SH-SY5Y (cell line): ENCODE results near the gene ASB2.

Source experiments
- GATA2 ChIP-seq: IDR thresholded peaks from 2 replicates; pipeline ENCODE4 v1.6.1; 2011; ENCODE audit warnings: mild to moderate bottlenecking, low read depth, low read length
- GATA3 ChIP-seq: IDR thresholded peaks from 2 replicates; pipeline ENCODE4 v1.6.1; 2011; ENCODE audit warnings: low read depth, mild to moderate bottlenecking, low read length, moderate library complexity

ASB2 gene

DNA sequence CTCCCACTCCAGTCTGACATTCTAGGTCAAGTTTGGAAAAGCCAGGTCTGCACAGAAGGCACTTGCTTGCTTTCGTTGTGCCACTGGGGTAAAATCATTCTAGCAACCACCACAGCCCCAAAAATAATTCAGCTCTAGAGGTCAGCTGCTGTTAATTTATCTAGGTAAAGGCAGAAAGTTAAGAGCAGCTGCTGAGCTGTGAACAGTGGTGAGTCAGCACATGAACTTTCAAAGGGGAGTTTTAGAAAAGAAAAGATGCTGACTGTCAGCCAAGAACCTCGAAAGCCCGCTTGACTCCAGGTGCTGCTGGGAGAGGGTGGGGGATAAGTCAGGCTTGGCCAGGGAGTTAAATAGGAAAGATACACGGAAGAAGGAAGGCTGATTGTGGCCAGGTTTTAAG is 33.4 kb upstream of the ASB2 start:
- no peak for TF ChIP-seq GATA2
- no peak for TF ChIP-seq GATA3

DNA sequence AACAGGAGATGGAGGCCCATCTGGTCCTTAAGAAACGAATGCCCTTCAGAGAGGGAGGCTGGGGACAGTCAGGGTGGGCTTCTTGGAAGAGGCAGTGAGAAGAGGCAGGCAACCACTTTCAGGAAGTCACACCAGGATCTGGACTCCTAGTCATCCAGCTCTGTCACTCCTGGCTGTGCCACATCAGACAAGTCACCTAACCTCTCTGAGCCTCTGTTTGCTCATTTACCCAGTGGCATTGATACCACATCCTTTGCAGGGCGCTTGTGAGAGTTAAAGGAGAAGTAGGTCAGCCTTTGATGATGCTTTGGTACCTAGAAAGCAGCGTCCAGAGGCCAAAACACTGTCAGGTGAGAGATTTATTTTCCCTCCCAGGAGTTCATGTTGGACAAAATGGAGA is 31.9 kb upstream of the ASB2 start:
- TF ChIP-seq GATA3: no peak
- no peak for TF ChIP-seq GATA2

DNA sequence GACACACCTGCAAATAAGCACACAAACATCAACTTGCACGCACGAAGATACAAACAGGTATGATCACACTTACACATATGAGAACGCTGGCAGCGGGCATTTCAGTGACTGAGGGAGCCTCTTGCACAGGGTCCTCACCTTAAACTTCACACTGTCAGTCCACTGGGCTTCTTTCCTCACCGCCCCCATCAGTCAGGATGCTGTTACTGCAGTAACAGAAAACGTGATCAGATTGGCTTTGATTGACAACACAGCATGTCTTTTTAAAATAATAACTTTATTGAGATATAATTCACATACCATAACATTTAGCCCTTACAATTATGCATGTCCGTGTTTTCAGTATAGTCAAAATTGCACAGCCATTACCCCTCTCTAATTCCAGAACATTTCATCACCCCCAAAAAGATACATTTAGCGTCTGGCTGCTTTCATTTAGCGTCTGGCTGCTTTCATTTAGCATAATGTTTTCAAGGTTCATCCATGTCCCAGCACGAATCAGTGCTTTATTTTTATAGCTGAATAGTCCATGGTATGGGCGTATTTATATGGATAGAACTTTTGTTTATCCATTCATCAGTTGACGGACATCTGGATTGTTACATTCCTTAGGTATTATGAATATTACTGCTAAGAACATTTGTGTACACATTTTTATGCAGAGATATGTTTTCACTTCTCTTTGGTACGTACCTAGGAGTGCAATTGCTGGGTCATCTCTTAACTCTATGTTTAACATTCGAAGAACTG is 29.1 kb upstream of the ASB2 start:
- TF ChIP-seq GATA3 (no peak), GATA2 (no peak)

DNA sequence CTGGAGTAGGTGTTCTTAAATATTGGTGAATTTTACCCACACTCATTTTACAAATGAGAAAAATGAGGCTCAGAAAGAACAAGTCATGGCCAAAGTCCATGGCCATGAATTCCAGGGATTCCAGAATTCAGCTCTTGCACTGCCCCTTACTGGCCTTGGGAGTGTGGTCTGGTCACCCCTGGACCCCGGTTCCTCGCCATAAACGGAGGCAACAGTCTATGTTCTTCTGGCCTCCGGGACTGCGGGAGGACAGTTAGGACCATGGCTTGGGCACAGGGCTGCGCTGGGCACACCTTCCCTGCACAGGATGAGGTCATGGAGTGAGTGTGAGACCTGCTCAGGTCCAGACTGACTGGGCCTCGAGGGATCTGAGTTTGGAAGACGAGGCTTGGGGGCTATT is 27.6 kb upstream of the ASB2 start:
- TF ChIP-seq GATA3 (no peak), GATA2 (no peak)

DNA sequence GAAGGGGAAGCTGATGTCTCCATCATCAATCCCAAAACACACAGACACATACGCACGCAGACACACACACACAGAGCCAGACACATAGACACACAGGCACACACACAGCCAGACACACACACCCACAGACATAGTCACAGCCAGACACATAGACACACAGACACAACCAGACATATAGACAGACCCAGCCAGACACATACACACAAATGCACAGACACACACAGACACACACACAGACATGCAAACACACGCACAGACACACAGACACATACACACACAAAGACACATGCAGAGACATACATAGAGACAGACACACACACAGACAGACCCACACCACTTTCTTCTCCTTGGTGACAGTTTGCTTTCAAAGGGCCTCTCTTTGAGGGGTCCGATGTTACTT is 27.0 kb upstream of the ASB2 start:
- TF ChIP-seq GATA2 (no peak), GATA3 (no peak)

DNA sequence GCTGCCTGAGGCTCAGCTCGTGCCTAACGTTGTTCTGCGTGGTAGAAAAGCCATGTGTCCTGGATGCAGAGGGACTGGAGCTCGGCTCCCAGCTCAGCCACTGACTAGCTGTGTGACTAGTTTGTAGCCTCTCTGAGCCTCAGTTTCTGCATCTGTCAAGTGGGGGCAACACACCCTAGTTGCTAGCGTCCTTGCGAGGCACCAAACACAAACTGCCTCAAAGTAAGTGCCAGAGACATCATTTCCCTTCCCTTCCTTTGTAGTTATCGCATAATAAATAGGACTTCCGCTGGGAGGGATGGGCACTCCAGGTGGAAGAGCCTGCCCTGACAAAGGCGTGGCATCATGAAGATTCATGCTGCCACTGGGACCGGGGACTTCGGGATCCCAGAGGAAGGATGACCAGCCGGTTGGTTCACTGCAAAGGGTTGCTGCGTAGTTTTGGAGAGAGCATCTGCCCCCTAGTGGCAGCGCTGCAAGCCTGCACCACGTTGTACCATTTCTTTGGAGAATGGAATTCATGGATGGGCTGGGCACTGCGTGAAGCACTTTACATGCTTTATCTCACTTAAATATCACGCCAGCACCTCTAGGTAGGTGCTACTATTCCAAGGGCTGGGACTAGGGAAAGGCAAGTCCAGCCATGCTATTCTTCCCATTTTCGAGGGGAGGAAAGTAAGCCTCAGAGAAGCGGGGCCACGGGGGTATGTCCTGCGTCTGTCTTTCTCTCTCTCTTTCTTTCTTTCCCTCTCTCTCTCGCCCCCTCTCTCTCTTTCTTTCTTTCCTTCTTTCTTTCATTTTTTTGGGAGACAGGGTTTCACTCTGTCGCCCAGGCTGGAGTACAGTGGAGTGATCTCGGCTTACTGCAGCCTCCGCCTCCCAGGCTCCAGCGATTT is 25.4 kb upstream of the ASB2 start:
- TF ChIP-seq GATA3 (no peak), GATA2 (no peak)

DNA sequence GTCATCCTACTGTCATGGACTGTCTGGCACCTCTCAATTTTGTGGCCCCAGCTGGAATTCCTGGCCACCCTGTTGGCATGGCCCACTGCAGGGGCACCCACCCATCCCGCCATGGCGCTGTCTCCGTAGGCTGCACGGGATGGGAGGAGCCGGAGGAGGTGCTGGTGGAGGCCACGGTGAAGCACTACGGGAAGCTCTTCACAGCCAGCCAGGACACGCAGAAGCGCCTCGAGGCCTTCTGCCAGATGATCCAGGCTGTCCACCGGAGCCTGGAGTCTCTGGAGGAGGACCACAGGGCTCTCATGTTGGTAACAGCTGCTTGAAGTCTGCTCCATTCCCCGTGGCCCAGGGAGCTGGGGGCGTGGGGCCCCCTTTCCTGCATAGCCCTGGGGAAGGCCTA is 24.6 kb upstream of the ASB2 start:
- TF ChIP-seq GATA3 (no peak), GATA2 (no peak)

DNA sequence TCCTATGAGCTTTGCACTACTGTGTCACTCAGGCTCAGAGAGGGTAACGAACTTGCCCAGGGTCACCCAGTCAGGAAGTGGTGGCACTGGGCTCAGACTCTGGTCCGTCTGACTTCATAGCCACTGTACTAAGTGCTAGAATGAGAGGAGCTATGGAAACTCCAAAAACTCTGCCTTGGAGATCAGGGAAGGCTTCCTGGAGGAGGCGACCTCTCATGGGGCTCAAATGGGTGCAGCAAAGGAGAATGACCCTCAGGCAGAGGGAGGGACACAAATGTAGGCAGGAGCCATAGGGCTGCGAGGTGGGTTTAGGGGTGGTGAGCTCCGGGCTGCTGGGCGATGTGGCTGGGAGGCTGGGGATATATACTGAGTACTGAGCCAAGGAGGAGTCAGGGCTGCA is 23.9 kb upstream of the ASB2 start:
- TF ChIP-seq GATA2: no peak
- no peak for TF ChIP-seq GATA3

DNA sequence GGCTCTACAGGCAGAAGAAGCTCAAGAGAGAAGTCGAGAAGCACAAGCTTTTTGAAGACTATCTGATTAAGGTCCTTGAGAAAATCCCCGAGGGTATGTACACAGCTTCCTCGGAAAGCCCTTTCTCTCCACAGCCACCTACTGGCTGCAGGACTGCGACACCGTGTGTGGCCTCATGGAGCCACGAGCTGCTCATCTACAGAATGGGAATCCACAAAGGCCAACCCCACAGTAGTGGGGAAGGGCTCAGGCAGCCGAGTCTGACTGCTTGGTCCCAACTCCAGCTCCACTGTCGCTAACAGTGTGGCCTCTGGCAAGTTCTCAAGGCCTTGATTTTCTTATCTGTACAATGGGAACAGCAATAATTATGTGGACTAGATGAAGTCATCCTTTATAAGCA is 23.2 kb upstream of the ASB2 start:
- TF ChIP-seq GATA3 (no peak), GATA2 (no peak)

DNA sequence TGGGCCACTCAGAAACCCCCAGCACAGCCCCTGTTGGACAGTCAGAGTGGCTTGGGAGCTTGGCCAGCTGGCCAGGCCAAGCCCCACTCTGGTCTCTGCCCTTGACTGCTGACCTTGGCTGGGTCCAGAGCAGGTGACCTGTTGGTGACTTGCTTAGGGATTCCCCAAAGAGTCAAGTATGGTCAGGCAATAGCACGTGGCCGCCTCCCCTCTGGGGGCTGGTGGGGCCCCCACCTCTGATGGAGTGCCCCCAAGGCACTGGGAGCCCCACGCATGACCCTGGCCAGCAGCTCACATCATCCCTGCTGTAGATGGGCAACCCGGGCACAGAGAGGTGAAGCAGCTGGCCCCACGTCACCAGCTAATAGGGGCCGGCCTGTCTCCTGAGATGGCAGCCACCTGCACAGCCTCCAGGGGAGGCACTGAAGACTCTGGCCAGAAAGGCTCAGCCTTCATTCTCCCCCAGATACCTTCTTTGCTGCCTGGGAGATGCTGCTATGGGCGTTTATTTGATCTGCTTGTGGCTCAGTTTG is 22.6 kb upstream of the ASB2 start:
- TF ChIP-seq GATA2 (no peak), GATA3 (no peak)

DNA sequence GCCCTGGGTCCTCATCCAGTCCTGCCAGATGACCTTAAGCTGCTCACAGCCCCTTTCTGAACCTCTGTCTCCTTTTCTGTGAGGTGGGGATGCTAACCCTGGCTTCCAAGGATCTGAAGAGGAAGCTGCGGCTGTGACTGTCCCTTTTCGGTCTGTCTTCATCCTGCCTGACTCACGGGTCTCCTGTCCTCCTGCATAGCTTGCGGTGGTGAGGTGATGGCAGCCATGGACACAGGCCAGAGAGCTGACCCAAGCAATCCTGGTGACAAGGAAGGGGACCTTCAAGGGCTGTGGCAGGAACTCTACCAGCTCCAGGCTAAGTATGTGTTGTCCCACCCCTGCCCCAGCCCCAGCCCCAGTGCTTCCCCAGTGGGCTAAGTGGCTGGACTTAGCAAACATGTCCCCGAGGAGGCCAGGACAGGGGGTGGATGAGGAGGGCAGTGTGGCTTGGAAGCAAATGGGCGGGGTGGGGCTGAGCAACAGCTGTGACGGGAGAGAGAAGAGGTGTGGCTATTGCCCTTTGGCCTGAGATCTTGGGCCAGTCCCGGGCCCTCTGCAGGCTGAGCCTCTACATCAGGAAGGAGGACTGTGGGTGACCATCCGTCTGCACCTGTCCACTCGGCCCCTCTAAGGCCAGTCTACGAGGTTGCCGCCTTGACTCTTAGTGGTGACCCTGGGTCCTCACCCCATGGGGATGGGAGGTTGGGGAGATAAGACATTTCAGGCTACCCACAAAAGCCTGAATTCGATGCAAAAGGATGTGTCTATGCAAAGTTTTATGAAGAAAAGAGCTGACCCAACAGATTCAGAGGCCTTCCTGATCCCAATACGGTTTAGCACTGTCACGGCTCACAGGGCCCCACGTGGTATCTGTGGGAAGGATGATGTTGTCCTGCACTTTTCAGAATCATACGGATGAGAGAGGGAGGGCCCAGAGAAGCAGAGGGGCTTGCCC is 21.8 kb upstream of the ASB2 start:
- TF ChIP-seq GATA3 (no peak), GATA2 (no peak)

DNA sequence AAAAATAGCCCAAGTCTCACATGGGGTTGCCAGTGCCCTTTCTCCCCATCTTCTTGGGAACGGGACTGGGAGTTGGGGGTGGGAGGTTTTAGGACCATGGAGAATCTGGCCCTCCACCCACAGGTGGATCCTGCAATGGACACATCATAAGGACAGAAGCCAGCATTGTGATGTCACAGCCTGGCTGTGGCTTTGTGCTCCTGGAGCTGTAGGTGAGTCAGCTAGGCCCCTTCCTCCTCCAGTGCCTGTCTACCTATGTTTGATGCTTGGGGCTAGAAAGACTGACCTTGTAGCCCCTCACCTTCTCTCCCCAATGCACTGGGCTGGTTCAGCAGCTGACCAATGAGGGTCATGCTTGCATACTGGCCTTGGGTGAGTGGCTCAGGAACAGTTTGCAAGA is 20.7 kb upstream of the ASB2 start, which contains the start of gene CCDC197:
Gene CCDC197 (plus strand): TSS at position 220 of the 400 bp plus-strand sequence. CDS start 831 bp downstream, outside the sequence.
- TF ChIP-seq GATA3 (no peak), GATA2 (no peak)

DNA sequence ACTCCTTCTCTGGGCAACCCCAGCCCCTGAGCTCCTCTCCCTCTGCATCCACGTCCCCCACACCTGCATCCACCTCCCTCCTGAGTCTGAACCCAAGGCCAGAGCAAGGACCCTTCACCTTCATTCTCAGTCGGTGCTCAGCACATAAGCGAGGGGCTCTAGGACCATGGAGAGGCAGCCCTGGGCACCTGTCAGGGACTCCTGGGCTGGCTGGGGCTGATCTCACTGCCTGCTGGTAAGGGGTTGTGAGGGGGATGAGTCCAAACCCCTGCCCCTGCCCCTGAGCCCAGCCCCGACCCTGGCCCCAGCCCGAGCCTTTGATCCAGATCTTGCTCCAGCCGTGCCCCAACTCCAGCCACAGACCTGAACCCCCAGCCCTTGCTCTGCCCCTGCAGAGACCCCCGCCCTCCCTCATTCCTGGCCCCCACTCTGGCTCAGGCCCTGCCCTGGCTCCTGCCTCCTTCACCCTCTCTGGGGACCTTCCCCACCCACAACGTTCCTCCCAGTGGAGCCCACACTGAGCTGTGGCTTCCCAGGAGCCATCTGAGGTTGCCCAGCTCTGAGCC is 19.8 kb upstream of the ASB2 start:
- TF ChIP-seq GATA2: no peak
- TF ChIP-seq GATA3: no peak
